Uterus (tissue), 2 donors: Measurements from ENCODE around the gene IQGAP2.

Source experiments
- CTCF ChIP-seq, 4 experiments: fragments of 200-600 bp in 2 of 4; fragments of 450-650 bp in 2 of 4; sonication (generic) in 2 of 4; IDR thresholded peaks; one replicate each; pipeline ENCODE4 v1.5.1; 2016 to 2019; ENCODE audit warnings: antibody characterized with exemption in 4 of 4, mild to moderate bottlenecking in 2 of 4, moderate library complexity in 1 of 4
- POLR2A ChIP-seq, 2 donors: fragments of 450-650 bp; IDR thresholded peaks; one replicate each; pipeline ENCODE4 v1.6.1; 2016; ENCODE audit warnings: antibody characterized with exemption in 2 of 2, mild to moderate bottlenecking in 1 of 2, moderate library complexity in 1 of 2

- TF ChIP-seq CTCF (IDR thresholded peaks at IDR 0.05) (no peak), POLR2A (IDR thresholded peaks at IDR 0.05) (no peak)
These were observed 204.3 kb downstream of the IQGAP2 start for GRCh38 chr5:76607353-76607871.
